ENCODE data around the gene AOPEP.

Gene AOPEP

DNA sequence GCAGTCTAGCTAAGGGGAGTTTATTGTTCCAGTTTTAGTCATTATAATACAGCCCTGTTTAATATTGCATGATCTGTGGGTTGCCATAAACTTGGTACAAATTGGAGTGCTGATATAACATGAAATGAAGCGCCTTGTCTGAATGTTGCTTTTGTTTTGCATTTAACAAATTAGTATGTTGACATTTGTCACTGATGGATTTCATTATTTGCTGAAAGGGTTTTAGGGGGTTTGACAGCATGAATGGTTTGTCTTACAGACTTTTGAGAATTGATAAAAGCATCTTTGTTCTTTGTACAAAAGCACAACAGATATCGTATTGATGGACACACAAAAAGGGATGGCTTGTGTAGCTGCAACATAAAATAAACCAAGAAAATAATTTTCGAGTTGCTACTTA, 178.3 kb downstream of the AOPEP start:
- DNase-seq = no peak

DNA sequence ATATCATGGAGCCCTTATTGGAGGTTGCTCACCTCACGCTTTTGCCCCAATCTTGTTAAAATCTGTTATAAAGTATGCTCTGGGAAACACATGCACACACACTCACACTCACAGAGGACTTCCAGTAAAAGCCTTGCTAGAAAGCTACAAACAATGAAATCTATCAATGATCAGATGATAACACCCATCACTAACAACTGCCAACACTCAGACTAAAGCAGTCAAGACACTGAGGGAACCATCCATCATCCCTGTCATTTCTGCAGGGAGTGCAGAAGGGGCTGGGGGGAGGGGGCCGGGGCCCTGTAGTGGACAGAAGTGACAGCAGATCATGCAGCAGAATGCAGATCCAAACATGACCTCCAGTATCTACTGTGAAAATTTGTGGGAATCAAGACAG, 179.1 kb downstream of the AOPEP start:
- DNase-seq = no peak

DNA sequence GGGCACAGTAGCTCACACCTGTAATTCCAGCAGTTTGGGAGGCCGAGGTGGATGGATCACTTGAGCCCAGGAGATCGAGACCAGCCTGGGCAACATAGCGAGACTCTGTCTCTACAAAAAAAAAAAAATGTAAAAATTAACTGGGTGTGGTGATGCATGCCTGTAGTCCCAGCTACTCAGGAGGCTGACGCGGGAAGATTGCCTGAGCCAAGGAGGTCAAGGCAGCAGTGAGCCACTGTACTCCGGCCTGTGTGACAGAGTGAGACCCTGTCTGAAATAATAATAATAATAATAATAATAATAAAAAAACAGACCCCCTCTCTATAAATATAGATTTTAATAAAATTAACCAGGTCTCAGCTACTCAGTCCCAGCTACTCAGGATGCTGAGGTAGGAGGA, 179.7 kb downstream of the AOPEP start:
- no peak for DNase-seq

DNA sequence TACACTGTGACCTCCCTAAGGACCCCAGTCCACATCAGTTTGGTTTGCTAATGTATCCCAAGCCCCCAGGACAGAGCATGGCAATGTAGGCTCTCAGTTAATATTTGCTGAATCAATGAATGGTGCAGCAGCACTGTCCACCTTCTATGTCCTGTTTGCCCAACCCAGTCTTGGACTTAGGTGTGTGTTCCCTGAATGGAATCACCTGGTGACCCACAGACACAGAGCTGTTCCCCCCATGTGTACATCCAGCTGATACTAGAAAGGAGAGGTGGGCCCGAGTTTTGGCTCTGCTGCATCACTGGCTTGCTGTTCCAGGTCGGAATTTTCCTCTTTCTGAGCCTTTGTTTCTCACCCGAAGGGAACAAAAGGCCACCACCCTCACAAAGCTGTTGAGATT, 180.2 kb downstream of the AOPEP start:
- no peak for DNase-seq

DNA sequence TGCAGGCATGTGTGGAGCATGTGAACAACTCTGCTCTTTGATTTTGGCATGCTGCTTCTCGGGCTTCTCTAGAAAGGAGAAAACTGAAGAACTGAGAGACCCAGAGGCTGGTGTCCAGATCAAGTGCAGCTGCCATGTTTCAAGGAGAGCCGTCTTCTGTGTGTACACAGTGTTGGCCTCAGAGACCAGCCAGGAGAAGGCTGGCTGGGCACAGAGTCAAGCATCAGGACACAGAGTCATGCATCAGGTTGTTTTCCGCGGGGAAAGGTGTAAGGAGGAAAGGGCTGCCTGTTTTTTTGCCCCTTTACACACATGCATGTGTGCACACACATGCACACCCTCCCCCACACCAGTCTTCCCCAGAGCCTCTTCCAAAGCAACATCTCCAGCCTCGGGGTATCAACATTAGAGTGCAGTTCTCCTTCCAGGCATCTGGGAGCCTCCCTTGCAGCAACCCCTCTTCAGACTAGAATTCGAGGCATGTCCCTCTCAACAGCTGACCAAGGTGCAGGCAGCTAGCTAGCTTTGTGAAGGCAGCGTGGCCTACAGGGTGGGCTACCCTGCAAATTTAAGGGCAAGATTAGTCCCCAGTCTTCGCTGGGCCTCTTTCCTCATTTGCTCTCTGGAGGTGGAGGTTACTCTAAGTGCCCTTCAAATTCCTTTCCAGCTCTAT, 180.9 kb downstream of the AOPEP start:
- no peak for DNase-seq

DNA sequence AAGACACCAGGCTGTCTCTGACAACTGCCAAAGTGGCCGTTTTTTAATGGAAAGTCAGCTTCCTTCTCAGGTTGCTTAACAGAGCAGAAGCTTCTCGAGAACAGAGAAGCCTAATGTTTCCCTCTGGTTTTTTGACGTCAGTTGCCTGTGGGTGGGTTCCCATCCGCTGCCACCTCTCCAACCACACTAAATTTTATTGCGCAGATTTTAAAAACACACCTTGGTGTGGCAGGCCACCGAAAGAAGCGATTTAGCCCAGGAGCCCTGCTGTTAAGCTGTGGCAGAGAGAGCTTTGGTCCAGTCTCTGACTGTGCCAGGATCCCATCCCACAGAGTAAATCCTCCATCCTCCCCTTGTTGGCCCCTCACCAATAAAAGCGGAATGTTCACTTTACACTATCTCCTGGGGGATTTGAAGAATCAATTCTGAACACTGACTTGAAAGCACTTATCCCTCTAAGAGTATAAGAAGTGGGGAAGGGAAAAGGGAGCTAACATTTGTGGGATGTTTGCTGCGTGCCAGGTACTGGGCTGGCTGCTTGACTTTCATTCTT, 181.6 kb downstream of the AOPEP start:
- no peak for DNase-seq

DNA sequence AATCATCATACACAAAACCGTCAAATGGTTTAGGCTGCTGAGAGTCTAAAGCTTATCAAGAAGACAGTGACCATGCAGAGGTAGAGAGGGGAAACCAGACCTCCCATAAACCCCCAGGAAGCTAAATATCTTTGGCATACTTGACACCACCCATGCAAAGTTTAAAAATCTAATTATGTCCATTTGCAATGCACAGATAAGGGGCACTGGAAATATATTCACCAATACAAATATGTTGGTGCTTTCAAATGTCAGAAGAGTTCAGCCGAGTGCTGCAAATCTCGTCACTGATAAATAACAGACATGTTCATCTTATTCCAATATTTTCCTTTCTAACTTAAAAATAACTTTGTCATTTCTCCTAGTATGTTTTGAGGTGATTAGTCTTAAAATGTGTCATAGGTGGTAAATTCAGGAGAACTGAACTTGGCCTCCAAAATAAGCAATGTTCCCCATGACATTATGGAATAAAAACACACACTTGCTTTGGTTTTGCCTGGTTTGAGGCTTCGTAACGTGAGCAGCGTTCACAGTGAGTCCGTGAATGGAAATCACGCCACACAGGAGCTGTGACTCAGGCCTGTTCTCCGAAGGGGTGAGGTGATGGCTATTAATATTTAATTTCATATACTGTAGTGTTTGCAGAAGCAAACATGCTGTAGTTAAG, 182.2 kb downstream of the AOPEP start:
- no peak for DNase-seq

DNA sequence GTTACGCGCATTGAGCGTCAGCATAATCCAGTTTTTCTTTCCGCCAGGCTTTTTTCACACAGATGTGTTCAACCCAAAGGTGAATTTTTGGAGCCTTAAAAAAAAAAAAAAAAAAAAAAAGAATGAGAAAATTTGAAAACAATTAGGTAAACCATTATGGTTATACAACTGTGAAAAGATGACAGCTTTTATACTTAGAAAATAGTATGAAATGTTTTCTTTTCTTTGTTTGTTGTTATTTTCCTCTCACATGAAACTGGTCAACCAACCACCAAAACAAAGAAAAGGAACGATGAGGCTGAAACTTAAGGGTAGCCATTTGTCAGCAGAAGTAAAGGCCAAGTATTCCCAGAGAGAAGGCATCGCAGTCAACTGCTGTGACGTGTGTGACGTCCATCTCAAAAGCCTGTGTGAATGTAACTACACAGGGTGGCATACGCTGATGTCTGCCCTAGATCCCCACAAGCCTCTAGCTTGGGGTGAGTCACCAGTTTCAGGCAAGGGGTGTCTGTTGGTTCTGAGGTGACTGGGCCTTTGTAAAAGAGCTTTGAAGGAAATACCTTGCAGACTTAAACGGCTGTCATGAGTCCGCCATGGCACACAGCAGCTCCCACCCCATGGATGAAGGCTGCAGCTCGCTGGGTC, 182.9 kb downstream of the AOPEP start:
- no peak for DNase-seq

DNA sequence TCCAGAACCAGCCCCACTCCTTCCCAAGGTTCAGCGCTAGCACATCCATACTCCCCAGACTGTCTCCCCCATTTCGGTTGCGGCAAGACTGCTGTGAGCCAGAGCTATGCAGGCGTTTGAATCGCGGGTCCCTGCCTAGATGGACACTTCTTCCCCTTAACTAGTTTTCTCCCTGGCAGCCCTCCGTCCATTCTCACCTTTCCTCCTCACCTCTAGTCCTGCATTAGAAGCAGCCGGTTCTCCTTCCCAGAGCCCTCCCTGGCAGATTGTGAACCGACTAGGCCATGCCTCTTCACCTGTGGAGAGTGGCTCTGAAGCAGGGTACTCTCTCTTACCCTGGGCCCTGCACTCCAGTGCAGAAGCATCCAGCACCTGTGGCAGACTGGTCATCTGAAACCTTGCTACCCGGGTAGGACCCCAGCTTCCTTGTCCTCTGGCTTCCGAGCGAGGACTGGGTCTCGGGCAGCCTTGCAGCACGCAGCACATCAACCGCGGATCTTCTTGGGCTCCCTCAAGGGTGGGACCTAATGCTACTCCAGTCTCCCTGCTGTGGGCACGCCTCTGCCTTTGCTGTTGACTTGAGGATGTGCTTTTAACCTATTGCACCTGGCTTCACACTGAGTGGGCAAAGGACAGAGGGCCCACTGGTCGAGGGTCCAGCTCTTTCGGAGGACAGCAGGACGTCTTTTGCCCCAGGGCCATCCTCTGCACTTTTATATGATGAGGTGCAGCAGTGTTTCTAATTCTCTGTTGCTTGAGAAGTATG, 183.6 kb downstream of the AOPEP start:
- DNase-seq = no peak

DNA sequence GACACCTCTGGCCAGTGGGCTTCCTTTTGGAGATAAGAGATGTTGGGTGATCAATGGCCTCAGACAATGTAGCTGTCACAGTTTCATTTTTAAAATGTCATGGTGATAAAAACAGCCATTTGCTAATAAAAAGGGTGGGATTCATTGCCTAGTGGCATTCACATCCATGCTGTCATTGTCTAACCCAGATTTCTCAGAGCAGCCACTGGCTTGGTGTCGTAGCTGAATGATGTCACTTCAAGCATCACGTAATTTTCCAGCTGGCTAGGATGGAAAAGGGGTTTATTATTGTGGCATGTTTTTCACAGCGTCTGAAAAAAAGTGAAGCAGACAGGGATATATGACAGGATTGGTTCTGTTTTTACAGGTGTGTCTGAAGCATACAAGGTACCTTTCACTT, 184.7 kb downstream of the AOPEP start:
- DNase-seq = no peak

DNA sequence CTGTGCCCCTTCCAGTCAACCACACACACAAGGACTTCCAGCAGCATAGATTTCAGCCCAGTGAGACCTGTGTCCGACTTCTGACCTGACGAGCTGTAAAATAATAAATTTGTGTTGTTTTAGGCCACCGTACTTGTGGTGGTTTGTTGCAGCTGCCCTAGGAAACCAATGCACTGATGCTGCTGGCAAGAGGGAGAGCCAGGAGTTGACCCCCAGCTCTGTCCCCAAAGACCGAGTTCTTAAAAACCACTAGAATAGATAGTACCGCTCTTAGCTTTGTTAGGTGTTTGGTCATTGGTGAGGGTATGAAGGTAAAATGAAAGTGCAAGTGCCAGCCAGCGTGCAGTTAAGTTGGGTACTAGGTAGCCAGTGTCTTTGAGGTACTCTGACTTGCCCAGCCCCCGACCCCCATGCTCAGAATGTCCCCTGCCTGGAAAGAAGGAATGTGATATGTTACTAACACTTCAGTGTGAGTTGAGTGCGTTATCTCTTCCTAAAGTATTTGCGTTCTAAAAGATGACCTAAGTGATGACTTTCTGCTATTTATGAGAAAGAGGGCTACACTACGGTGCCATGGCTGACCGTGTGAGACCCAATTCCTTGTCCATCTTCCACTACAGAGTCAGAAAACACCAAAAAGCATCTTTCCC, 185.6 kb downstream of the AOPEP start:
- no peak for DNase-seq

DNA sequence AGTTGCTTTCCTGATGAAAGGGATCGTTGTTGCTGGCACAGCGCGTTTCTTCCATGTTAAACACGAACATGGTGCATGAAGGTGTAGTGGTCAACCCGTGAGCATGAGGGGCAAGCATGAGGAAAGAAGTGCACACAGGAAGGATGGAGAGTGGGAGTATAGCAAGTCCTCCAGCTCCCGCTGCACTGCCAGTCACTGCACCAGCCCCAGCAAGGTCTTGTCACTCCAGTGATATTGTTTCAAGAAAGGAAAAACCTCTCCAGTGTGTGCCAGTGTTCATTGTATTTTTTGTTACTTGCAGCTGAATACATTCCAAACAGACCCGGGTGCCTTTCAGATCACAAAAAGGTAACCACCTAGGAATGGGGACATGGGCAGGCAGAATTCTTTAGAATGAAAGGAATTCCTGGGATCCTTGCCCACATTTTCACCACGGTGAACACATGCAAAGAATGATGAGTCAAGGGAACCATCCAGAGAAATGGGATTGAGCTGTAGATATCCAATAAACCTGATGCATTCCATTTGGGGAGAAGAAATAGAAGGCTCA, 186.3 kb downstream of the AOPEP start:
- DNase-seq = no peak

DNA sequence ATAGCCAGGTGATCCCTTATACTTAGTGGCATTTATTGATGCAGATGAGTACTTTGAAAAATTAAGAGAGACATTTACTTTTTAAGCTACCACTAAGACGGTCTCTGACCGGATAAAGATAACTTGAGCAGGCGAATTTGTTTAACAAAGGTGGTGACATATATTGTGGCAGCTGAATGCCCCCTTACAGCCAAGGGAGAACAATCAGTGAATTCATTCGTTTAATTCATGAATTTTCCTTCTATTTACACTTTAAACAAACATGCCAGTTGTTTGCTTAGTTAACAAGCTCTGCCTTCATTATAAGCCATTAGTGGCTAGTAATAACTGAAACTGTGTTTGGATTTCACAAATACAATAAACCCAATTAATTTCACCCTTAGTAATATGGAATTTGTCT, 187.1 kb downstream of the AOPEP start:
- no peak for DNase-seq

DNA sequence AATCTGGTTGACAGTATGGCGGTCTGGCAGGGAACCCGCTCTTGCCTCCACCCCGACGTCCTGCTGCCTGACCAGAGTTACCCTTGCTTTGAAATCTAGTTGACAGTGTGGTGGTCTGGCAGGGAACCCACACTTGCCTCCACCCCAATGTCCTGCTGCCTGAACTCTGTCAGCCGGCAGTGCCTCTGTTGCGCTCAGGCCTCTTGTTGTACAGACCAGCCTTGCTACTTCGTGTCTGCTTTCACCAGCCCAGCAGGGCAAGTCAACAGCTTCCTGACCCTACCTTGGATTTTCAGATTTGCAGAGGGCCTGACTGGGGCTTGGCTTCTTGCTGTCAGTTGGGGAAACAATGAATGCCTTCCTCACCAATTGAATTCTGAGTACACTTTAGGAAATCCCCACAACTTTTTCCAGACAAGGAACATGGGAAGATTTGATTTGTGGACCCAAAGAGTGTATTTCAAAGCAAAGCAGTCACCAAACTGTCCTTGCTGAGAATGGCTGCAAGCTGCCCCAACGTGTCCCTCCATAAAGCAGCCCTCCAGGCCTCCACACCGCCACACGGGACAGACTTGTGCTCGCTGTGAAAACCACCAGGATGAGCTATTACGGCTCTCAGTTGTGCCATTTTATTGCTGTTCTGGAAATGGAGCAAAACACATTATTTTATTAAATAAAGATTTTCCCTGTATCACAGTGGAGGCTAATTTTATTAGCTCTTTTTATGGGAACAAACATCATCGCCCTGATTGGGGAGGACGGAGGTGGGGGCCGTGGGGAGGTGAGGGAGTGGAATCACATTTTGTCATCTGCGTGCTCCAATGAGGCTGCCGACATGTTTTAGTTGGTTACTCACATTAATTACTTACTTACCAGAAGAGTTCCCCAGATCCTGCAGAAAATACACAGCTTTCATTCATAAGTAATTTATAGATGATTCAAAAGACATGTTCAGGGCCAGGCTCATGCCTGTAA, 189.3 kb downstream of the AOPEP start:
- no peak for DNase-seq

DNA sequence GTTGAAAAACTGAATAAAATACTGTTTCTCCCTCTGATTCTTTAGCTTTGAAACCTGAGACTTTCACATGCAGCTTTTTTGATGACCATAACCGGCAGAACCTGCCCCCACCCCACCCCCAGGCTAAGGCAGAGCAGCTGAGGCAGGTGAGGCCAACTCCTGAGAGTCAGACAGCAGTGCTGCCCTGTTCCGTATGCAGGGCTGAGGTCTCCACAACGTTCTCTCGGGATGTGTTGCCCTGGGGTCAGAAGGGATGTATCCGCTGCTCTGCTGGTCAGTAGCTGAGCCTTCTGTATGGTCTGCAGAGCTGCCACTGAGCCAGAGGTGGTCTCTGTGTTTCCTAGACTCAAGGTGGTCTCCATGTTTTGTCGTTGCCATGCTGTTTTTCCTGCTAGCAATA, 190.5 kb downstream of the AOPEP start:
- no peak for DNase-seq

DNA sequence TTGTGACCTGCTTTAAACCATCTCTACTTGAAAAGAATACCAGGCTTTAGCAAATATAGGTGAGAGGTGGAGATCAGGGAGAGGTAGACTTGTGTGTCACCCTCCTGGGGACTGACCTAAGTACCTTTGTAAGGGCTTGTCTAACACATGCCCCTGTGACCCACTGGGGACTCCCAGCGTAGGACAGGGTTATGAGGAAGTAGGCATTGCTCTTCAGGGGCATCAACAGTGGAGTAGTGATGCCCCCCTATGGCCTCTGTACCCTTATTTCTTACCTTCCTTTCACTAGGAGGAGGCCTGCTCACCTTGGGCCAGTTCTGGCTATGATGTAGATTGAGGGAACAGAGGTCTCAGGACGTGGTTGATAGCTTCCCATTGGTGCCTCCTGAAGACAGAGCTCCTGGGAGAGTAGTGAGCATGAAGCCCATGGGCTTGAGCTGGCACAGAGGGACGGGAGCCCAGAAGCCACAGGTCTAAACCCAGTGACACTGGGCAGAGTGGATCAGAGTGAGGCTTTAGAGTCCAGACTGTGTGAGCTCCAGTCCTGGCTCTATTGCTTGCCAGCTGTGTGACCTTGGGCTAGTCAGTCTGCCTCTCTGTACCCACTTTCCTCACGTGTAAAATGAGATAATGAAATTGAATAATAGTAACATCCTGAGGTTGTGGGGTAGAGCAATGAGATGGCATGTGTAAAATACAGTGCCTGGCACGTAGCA, 191.7 kb downstream of the AOPEP start:
- DNase-seq = no peak

DNA sequence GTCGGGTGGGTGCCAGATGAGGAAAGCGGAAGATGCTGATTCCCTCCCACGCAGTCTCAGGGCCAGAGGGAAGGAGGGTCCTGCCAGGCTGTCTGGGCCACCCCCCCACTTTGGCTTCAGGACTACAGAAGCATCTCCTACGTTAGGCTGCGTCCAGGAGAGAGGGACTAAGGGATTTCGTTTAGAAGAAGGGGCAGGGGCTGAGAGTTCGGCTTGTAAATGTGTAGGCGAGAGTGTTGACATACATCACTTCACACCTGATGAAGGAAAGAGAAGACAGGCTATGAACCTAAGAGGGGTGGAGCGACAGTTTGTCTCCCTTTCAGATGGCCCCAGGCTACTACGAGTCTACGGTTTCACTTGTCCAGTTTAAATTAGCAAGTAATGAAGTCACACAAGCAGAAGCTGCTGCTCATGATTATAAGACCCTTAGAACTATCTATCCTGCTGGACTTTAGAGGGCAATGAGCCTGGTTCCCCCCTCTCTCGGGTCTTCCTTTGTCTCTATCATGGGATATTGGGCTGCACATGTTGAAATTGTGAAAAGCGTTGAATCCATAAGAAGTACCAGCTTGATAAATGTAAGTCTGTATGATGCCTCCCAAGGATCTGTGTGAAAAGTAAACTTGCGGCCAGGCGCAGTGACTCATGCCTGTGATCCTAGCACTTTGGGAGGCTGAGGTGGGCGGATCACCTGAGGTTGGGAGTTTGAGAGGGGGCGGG, 193.0 kb downstream of the AOPEP start:
- no peak for DNase-seq

DNA sequence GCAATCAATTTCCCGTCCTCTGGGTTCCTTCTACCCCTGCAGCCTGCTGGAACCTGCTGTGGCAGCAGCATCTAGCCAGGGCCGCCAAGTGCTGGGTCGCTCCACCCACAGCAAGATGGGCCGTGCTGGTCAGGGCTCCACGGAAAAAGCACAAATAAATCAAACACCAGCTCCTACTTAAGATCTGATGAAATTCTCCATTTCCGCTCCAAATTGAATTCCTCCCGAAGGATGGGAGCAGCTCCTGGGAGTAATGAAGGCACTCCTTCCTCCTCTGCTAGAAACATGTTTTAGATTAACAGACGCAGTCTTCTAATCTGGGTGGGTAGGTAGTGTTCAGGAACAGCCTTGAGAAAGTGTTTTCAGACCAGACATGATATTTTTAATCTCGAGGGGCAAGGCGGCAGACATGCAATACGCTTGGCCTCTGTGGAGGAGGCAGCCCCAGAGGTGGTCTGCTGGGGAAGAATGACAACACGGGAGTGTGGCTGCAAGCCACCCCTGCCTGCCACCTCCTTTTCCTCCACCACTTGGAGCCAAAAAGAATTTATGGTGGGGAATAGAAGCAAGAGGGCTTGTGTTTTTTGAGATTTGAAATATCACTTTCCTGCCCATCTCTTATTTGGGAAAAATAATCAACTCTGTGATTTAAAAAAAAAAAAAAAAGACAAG, 194.1 kb downstream of the AOPEP start:
- no peak for DNase-seq

DNA sequence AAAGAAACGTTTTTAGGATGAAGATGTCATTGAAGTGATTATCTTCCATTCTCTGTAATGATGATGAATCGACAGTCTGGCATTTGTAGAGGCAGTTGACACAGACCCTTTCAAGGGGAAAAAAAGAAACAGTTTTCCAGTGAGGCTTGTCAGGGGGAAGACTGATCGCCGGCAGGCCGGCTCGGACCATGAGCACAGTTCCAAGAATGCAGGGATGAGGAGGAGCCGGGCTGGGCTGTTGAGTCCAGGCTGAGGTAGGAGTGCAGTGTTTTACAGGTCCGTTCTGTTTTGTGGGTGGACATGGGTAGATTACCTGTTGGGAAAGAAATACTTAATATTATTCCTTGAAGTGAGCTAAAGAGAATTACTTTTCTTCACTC, 194.6 kb downstream of the AOPEP start:
- no peak for DNase-seq
